NCI-H146 (cell line): ENCODE measurements around the gene RPL9.
"Not testable (repeated sequence)": the region's sequence is repeated elsewhere in the genome, so short reads cannot be mapped to it uniquely, and the experiment has no call there.

Experiments used
- DNase-seq: peaks from one replicate; lab custom pipeline; 2025; lab: John Stamatoyannopoulos, UW

Gene RPL9

DNA sequence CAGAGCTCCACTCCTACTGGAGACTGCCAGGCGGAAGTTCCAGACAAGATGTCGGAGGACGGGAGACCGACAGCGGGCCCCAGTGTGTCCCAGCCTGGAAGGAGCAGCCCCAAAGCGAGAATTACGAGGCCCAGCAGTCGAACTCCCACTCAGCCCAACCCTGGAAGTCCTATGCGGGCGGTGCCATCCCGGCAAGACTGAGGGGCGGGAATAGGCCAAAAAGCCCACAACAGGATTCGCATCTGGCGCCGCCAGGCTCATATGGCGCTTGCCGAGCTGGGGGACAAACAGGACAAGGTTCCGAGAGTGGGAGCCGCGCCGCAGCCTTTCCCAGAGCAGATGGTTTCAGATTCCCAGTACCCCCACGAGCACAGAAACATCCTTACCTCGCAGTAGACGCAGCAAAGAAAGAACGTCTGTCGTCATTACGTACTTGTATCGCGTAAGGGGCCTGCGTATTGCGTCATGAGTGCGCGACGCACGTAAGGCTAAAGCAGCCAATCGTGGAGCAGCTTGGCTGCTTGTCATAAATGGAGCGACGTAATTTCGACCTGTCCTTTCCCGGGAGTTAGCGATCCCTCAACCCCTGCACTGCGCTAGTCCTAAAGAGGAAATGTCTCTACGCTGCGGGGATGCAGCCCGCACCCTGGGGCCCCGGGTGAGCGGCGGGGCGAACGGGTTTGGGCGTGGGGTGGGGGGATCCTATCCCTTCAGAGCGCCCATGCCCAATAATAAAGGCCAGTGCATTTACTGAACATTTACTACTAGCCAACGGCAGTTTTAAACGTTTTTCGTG lies at the start of gene RPL9, which contains the start of gene LIAS:
RPL9 (minus strand) TSS at position 418 of the 796 bp plus-strand sequence. CDS start 483 bp downstream, outside the sequence.
LIAS (plus strand) TSS at position 552 of the 796 bp plus-strand sequence; CDS start at position 614, 62 bp downstream.
- DNase-seq, result peak; percentile 98

DNA sequence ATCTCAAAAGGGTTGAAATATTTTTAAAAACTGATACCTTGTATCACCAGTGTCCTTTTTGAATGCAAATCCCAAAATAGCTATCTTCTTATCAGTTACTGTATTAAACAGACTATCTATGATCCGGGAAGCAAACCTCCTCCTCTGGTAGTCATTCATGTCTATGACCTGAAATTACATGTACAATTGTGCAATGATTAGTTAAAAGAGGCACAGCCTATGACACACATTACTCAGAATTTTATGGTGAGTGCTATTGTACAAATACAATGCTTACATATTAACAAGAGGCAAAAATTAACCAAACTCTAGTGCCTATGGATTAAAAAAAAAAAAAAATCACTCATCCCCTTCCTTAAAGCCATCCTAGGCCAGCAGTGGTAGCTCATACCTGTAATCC lies 46.9 kb upstream of the RPL9 start:
- no peak for DNase-seq

DNA sequence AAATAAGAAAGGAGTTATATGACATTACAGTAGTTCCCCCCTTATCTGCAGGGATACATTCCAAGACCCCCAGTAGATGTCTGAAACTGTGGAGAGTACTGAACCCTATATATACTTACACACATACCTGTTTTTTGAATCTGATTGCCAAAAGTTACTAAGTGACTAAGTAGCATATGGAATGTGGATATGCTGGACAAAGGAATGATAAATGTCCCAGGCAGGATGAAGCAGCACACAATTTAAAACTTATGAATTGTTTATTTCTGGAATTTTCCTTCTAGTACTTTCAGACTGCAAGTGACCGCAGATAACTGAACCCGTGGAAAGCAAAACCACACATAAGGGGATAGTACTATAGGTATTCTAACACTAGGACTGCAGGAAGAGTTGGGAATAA lies 45.8 kb upstream of the RPL9 start:
- DNase-seq, result no peak

DNA sequence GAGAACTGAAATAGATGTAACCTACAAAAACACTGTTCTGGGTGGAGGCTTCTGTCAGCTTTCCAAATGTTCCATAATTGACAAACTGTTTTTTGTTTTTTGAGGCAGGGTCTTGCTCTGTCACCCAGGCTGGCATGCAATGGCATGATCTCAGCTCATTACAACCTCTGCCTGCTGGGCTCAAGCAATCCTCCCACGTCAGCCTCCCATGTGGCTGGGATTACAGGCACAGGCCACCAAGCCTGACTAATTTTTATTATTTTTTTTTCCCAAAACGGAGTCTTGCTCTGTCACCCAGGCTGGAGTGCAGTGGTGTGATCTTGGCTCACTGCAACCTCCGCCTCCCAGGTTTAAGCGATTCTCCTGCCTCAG lies 43.9 kb upstream of the RPL9 start:
- DNase-seq, result not testable (repeated sequence)

DNA sequence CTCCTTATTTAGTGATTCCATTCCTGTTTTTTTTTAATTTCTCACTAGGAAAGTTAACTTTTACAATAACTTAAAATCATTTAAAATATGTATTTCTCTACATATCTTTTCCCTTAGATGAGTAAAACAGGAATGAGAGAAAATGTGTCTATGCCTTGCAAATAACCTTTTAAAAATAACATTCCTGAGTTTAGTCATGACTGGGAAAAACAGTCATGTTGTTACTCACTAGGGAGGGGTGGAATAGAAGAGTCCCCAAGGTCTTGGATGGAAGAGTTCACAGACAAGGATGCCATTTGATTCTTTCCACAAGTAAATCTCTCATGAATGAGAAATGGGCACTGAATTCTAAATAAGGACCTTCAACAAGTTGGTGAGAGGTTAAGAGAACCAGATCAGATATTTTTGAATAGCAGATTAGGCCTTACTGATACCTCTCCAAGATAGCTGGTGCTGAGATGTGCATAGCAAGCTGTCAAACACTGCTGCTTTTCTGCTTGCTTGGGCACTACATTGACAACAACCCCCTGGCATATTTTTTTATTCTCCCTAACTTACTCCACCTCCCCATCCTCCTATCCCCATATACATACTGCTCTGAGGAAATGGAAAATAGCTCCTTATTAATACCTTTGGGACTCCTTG lies 43.4 kb upstream of the RPL9 start:
- no peak for DNase-seq

DNA sequence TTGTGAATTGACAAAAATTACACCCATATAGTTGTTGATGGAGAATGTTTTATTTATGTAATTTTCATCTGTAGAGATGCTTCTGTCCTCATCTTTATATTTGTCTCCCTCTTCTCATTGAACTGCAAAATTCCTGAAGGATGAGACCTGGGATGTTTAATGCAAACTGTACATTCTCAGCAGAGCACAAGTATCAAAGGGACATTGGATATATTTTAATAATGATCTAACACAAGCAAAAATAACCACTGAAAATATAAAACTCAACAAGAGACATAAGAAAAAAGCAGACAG lies 40.0 kb upstream of the RPL9 start:
- no peak for DNase-seq

DNA sequence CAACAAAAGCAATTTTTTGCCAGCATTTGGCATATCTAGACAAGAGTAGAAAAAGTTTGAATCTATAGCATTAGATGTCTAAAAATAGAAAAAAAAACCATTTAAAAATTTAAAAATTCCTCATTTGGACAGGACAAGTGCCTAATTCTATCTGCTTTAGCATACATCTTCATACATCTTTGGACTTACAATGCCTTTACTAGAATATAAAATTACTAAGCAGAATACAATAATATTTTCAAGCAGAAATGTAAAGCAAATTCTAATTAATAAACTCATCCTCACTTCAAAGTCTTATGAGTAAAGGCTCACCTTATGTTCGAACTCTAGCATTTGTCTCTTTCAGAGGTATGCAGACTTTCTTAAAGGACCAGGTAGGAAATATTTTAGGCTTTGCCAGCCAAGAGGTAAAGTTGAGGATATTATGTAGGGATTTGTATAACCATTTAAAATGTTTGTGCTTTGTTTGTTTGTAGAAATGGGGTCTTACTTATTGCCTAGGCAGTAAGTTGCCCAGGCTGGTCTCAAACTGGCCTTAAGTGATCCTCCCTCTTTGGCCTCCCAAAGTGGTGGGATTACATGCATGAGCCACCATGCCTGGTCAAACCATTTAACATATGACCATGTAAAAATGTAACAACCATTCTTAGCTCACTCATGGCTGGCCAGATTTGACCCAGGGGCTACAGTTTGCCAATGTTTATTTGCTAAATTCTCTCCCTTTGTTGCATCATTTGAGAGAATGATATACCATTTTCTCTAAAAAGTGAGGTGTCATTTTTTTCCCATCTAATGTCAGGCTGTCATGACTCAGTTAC lies 39.4 kb upstream of the RPL9 start:
- no peak for DNase-seq

DNA sequence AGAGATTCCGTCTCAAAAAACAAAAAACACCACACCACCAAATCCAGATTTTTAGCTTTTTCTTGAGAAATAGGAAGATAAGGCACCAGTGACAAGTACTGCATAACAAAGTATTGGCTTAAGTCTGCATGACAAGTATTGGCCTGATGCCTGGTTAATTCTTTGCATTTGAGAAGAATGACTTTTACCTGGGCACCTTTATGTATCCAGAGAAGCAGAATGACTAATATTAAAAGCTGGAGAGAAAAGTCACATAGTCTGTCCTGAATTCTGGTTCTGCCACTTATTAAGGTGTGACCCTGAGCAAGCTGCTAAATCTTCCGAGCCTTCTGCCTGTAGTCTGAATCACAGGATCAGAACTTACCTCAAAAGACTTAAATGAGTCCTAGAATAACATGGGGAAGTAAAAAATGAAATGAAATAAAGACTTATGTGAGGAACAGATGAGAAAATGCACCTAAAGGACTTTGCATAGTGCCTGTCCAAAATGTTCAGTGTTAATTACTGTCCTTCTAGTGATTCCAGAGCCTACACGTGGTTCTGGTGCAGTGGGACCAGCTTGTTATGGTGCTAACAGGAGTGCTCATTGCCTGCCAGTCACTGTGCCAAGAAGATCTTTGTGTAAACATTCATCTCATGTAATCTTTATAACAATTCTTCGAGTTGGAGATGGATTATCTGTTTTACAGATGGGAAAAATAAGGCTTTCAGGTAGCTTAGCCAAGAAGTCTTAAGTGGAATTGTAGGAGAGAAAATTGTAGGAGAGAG lies 36.9 kb upstream of the RPL9 start:
- no peak for DNase-seq

DNA sequence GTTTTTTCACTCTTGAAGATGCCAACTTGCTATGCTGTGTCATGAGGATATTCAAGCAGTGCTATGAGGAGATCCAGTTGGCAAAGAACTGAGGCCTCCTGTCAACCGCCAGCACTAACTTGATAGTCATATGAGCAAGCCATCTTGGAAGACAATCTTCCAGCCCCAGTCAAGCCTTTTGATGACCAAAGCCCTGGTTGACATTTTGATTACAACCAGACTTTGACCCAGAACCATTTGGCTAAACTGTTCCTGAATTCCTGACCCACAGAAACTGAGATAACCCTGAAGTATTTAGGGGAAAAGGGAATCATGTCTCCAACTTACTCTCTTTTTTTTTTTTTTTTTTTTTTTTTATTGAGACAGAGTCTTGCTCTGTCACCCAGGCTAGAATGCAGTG lies 35.6 kb upstream of the RPL9 start:
- no peak for DNase-seq

DNA sequence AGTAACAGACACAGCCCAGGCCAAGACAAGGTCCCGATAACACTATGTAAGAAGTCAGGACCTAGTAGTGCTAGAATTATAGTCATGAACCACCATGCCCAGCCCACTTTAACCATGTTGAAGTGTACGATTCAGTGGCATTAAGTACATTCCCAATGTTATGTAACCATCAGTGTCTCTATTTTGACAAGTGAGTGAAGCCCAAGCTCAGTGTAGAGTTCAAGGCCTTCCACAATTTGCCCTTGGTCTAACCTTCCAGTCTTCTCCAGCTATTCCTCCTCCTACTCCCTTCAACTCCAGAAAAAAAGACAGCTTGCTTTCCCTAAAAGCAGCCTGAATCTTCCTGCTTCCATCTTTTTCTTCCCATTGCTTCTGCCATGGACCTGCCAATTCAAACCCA lies 31.6 kb upstream of the RPL9 start:
- no peak for DNase-seq

DNA sequence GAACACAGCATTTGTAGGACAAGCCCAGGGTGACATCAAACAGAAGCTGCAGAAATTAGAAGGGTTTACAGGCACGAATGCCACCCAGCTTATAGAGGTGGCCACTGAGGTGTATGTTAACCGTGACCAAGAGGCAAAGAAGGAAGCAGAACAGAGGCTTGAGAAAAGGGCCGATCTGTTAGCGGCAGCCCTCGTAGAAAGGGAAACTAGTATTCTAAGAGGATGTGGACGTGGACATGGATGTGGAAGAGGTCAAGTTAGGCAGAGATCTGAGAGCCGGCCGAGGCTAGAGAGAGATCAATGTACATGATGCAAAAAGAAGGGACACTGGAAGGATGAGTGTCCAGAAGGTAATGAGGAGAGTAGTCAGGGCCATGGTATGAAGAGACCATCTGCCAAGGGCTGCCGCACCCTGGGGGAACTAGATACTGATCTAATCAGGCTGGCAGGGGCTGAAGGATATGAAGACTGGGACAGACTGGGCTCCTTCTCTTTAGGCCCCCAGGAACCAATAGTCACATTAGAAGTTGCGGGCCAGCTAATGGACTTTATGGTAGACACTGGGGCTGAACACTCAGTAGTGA lies 27.6 kb upstream of the RPL9 start:
- no peak for DNase-seq

DNA sequence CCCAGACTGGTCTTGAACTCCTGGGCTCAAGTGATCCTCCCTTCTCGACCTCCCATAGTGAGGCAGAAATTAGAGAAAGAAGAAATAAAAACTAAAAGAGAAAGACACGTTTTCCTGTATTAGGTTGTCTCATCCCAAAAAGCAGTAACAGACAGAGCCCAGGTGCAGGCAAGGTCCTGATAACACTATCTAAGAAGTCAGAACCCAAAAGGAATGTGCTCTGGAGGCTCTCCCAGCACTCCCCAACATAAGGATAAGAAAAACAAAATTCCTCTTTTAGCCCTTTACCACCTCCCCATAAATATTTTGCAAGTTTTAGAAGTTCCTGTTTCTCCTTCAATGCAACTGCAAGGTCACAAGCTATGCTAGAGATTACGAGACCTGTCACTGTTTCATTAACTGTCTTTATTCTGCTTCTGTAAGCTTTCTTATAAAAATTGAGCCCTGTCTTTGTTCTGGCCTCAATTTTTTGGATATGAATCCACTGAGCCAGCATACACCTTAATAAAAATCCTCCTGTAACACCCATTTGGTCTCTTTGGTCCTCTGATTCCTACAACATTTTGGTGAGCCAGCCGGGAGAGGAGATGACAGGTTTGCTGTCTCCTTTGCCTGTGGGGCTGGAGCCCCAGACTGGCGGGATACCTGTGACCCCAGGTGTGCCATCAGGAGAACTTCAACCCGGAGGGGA lies 26.0 kb upstream of the RPL9 start:
- DNase-seq, result no peak

DNA sequence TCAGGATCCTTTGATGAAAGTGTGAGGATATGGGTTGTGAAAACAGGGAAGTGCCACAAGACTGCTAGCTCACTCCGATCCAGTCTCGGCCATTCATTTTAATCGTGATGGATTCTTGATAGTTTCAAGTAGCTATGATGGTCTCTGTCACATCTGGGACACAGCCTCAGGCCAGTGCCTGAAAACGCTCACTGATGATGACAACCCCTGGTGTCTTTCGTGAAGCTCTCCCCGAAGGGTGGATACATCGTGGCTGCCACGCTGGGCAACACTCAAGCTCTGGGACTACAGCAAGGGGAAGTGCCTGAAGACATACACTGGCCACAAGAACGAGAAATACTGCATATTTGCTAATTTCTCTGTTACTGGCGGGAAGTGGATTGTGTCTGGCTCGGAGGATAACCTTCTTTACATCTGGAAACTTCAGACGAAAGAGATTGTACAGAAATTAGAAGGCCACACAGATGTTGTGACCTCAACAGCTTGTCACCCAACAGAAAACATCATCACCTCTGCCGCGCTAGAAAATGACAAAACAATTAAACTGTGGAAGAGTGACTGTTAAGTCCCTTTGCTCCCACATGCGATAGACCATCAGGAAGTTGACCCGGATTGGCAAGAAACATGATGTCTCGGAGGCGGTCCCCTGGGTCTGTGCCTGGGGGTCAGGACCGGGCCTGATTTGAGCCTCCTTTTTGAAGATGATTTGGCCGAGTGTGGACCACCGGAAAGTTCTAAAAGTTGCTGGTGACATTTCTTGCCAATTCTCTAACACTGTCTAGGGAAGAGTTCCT lies 22.4 kb upstream of the RPL9 start:
- no peak for DNase-seq

DNA sequence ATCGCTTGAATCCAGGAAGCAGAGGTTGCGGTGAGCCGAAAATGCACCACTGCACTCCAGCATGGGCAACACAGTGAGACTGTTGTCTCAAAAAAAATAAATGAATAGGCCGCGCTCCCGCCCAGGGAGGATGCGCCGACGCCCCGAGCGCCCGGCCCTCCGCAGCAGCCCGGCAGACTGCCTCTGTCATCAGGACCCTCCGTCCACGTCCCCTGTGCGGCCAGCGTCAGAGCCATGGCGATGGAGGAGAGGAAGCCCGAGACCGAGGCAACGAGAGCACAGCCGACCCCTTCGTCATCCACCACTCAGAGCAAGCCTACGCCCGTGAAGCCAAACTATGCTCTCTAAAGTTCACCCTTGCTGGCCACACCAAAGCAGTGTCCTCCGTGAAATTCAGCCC lies 21.5 kb upstream of the RPL9 start:
- no peak for DNase-seq

DNA sequence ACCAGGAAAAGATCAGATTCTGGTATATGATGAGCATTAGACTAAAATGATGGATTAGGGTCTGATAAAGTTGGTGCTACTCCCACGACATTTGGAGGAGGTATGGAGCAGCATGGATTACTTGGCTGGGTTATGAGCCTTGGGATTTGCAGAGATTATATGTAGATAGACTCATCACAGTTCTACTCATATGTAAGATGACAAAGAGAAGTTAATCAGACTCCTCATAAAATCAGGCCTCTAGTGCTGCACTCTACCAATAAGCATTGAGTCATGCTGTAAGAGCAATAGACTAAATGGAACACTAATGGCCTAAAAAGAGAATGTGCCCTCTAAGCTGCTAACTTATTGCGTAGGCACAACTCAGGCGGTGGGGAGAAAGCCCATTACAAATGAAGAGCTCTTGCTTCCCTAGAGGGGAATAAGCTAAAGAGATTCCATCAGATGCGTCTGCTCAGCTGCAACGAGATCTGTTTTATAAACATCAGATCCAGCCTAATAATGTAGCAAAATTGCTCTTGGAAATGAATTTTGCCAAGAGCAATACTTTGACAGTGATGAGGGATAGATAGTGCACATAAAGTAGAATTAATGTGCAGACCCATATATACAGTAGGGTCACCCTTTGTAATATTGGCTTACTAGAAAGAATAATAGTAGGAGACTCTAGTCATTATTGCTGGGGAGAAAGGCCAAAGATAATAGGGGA lies 17.6 kb upstream of the RPL9 start:
- no peak for DNase-seq

DNA sequence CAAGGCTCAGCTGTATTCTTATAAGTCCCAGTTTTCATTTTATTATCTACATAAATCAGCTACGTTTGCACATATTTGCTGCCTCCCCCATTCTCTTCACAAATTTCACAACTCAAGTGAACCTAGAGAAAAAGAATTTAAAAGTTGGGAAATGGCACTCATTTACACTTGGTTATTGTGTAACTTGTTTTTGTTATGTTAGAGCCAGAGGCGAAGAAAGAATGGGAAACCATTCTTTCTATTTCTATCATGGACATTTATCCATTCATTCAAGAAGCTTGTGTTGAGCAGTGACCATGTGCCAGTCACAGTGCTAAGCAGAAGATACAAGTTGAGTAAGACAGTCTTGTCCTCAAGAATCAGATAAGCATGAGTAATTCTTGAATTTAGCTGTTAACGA lies 13.7 kb upstream of the RPL9 start:
- DNase-seq, result no peak

DNA sequence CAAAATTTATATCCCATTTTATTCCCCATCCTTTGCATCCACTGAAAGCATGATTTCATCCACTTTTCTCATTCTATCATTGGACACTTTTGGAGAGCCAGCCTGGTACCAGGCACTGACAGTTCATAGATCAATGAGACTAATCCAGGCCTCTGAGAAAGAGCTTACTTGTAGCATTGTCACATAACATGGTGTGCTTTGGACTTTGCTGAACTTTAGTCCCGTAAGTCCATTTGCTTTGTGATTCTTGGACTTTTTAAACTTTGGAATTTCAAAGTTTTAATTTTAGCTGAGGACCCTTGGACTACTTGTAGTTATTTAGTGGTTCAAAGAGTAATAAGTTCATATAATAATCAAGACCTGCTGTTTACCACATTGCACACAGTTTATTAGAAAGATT lies 11.7 kb upstream of the RPL9 start:
- no peak for DNase-seq

DNA sequence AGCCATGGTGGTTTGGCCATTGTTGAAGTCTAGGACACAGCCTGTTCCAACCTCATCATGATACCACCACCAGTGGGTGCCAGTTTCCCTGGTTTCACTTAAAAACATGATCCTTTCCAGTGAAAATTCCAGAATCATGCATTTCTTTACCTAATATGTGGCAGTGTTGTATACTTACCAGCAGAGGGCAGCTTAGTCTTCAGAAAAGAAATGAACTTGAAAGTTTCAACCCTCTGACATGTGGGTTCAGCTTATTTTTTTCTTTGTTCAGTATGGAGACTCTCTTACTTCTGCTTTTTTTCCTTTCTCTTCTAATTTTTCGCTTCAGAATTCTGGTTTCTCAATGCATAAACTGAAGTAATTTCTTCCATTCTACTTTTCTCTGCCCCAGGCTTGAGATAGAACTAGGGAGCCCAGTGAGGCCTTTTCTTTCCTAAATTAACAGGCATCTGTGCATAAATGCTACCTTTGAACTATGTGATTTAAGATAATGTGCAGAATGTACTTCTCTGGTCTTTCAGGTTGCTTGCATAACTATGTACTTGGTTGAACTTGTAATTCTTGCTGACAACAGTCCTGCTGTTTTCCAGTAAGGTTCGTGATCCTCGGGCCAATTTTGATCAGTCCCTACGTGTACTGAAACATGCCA lies 10.8 kb upstream of the RPL9 start:
- DNase-seq, result peak; percentile 74

DNA sequence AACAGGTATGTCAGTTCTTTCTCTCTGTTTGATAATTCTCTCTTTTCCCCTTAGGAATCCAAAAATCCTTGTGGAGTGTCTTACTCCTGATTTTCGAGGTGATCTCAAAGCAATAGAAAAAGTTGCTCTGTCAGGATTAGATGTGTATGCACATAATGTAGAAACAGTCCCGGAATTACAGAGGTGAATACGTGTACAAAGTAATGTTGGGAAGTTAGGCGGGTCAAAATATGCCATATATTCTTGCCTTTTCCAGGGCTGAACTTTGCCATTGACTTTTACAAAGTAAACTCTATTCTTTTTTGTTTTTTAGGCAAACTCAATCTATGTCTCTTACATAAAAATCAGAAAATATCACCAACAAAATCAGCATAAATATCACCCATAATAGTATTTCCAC lies 8.7 kb upstream of the RPL9 start:
- DNase-seq, result no peak
